Left lung (tissue), 10 donors: ENCODE measurements around the gene VSX1. TPM values are rescaled to one million over a fixed set of nuclear protein-coding genes. Genes with fewer than 3 reads are reported as not detected.

Source experiments
- ATAC-seq: fragments of 200-7000 bp; cut with Tn5 transposase; one replicate; pipeline ENCODE4 v1.9.1; 2020; ENCODE audit warnings: moderate library complexity
- DNase-seq, 4 donors: peaks; one replicate each; pipeline ENCODE4 v3.0.0-alpha.2; 2013 to 2020
- H3K27ac ChIP-seq, 2 donors: fragments of 200-600 bp; sonication (generic) in 1 of 2; one replicate each; pipeline versions ENCODE4 v1.5.0 to v1.8.0; 2020 to 2021
- H3K27me3 ChIP-seq, 2 donors: fragments of 200-600 bp; sonication (generic) in 1 of 2; one replicate each; pipeline versions ENCODE4 v1.5.0 to v1.8.0; 2020 to 2021
- H3K36me3 ChIP-seq, 2 donors: fragments of 200-600 bp; sonication (generic) in 1 of 2; one replicate each; pipeline versions ENCODE4 v1.5.0 to v1.8.0; 2020 to 2021
- H3K4me1 ChIP-seq, 2 donors: fragments of 200-600 bp; one replicate each; pipeline ENCODE4 v1.8.0; 2021
- H3K4me3 ChIP-seq, 2 donors: fragments of 200-600 bp; sonication (generic) in 1 of 2; one replicate each; pipeline versions ENCODE4 v1.5.0 to v1.8.0; 2020 to 2021; ENCODE audit warnings: mild to moderate bottlenecking in 1 of 2
- H3K9me3 ChIP-seq, 2 donors: fragments of 200-600 bp; sonication (generic) in 1 of 2; one replicate each; pipeline versions ENCODE4 v1.5.0 to v1.8.0; 2020 to 2021
- CTCF ChIP-seq, 2 donors: fragments of 200-600 bp; sonication (generic) in 1 of 2; IDR thresholded peaks; one replicate each; pipeline versions ENCODE4 v1.5.0 to v1.8.0; 2021; ENCODE audit warnings: antibody characterized with exemption in 2 of 2
- intact Hi-C, 2 donors: fragments of 100-400 bp; cut with DNase I; formaldehyde crosslinking; loops; one replicate each; pipeline versions ENCODE4 v1.11.2 to v1.14.2; 2022
- polyA plus RNA-seq, 6 donors: library from polyadenylated mRNA; unstranded; fragments of 120-200 nt; gene quantifications; one replicate each; pipeline ENCODE4 v1.2.1, GENCODE V29; 2013; ENCODE audit not compliant: insufficient read length in 6 of 6
- total RNA-seq, 2 donors: library from RNA; stranded (reverse); fragmentation: NEBNext Ultra II Directional; extraction: Animal tissue kit (Norgen Biotek cat#: 25700); gene quantifications; one replicate each; pipeline ENCODE4 v1.2.1, GENCODE V29; 2021
- donor health status: DM: no; HTN: yes; CAD: no.
- donor health status: DM: no; HTN: no; CAD: no.

VSX1 gene
- total and polyA plus RNA-seq, 8 donors = 0.10 TPM; not detected in 7

- peak overlapping the region in 1 of 2 donors; percentile 26 for H3K27ac ChIP-seq
- no peak for ATAC-seq
- H3K36me3 ChIP-seq = peaks cover 0 to 13% of the 10 kb centered on the region in 2 donors
- intact Hi-C loops = no loop called here
- H3K4me1 ChIP-seq = peaks cover 6 to 36% of the 10 kb centered on the region in 2 donors
- TF ChIP-seq CTCF (IDR thresholded peaks at IDR 0.05) = no peak
- no peaks in the 10 kb centered on the region for H3K9me3 ChIP-seq
- H3K27me3 ChIP-seq = no peaks in the 10 kb centered on the region
- peak in 1 of 4 donors; percentile 34 for DNase-seq
- H3K4me3 ChIP-seq = no peak overlapping the region
Measured at GRCh38 chr20:25032065-25032477, 49.9 kb downstream of the VSX1 start.

GRCh38 chr20:25031241-25031640, 50.7 kb downstream of the VSX1 start:
- DNase-seq (no peak), ATAC-seq (no peak)
- TF ChIP-seq CTCF (IDR thresholded peaks at IDR 0.05) = no peak
- H3K4me3 ChIP-seq = no peak overlapping the region
- H3K4me1 ChIP-seq = peaks cover 6 to 28% of the 10 kb centered on the region in 2 donors
- no peak overlapping the region for H3K27ac ChIP-seq
- peaks cover 0 to 13% of the 10 kb centered on the region in 2 donors for H3K36me3 ChIP-seq
- no peaks in the 10 kb centered on the region for H3K9me3 ChIP-seq
- intact Hi-C loops = no loop called here
- no peaks in the 10 kb centered on the region for H3K27me3 ChIP-seq

- intact Hi-C loops = no loop called here
Measured at GRCh38 chr20:25030649-25031207, 51.2 kb downstream of the VSX1 start.

GRCh38 chr20:25030007-25030648, 51.8 kb downstream of the VSX1 start:
- peaks cover 0 to 13% of the 10 kb centered on the region in 2 donors for H3K36me3 ChIP-seq
- intact Hi-C loops = no loop called here
- H3K9me3 ChIP-seq = no peaks in the 10 kb centered on the region
- no peak overlapping the region for H3K27ac ChIP-seq
- no peak overlapping the region for H3K4me3 ChIP-seq
- DNase-seq (peak in 1 of 4 donors; percentile 24), ATAC-seq (no peak)
- H3K4me1 ChIP-seq = peaks cover 6 to 21% of the 10 kb centered on the region in 2 donors
- no peaks in the 10 kb centered on the region for H3K27me3 ChIP-seq
- TF ChIP-seq CTCF (IDR thresholded peaks at IDR 0.05) = no peak

More at GRCh38 chr20:25030649-25031207, 51.2 kb downstream of the VSX1 start:
- Histone ChIP-seq H3K27me3 (no peaks in the 10 kb centered on the region), H3K9me3 (no peaks in the 10 kb centered on the region), H3K27ac (no peak overlapping the region), H3K4me3 (no peak overlapping the region), H3K36me3 (peaks cover 0 to 13% of the 10 kb centered on the region in 2 donors), H3K4me1 (peaks cover 6 to 25% of the 10 kb centered on the region in 2 donors)
- ATAC-seq = no peak
- no peak for TF ChIP-seq CTCF (IDR thresholded peaks at IDR 0.05)
- peak in 1 of 4 donors; percentile 45 for DNase-seq

- intact Hi-C loops = no loop called here
- H3K27ac ChIP-seq = no peak overlapping the region
- H3K4me3 ChIP-seq = no peak overlapping the region
- H3K27me3 ChIP-seq = no peaks in the 10 kb centered on the region
- H3K36me3 ChIP-seq = peaks cover 0 to 15% of the 10 kb centered on the region in 2 donors
- no peaks in the 10 kb centered on the region for H3K9me3 ChIP-seq
- TF ChIP-seq CTCF (IDR thresholded peaks at IDR 0.05) = no peak
- ATAC-seq (peak; percentile 29), DNase-seq (peak in 2 of 4 donors; percentile 29 to 59)
- peaks cover 0 to 9% of the 10 kb centered on the region in 2 donors for H3K4me1 ChIP-seq
Measured at GRCh38 chr20:25025986-25026605, 55.8 kb downstream of the VSX1 start.
